Smooth muscle cell (in vitro differentiated cells): ENCODE results near the gene ARID5B. TPM values are rescaled to one million over a fixed set of nuclear protein-coding genes. Genes with fewer than 3 reads are reported as not detected.
A peak's percentile ranks its signal among the peaks of the same experiment; 100 is the strongest.

Experiments
- DNase-seq: peaks from one replicate; lab custom pipeline; 2025; ENCODE audit not compliant: unreplicated experiment; lab: John Stamatoyannopoulos, UW
- H2AFZ ChIP-seq: fragments of 200-600 bp; sonication (generic); 2 replicates; pipeline ENCODE4 v1.6.0; 2016; ENCODE audit warnings: antibody characterized with exemption, low read depth, mild to moderate bottlenecking
- H3F3A ChIP-seq: fragments of 200-600 bp; sonication (generic); 2 replicates; pipeline ENCODE4 v1.6.0; 2017; ENCODE audit warnings: antibody characterized with exemption, low read depth
- H3K27ac ChIP-seq: fragments of 200-600 bp; sonication (generic); 2 replicates; pipeline ENCODE4 v1.5.1; 2016; ENCODE audit warnings: low read depth, mild to moderate bottlenecking
- H3K27me3 ChIP-seq: fragments of 200-600 bp; sonication (generic); 2 replicates; pipeline ENCODE4 v1.6.1; 2016; ENCODE audit warnings: low read depth, mild to moderate bottlenecking
- H3K36me3 ChIP-seq: fragments of 200-600 bp; sonication (generic); 2 replicates; pipeline ENCODE4 v1.5.1; 2016; ENCODE audit warnings: low read depth
- H3K4me1 ChIP-seq: fragments of 200-600 bp; sonication (generic); 2 replicates; pipeline ENCODE4 v1.5.1; 2016; ENCODE audit warnings: low read depth
- H3K4me2 ChIP-seq: fragments of 200-600 bp; sonication (generic); 2 replicates; pipeline ENCODE4 v1.6.0; 2016; ENCODE audit warnings: mild to moderate bottlenecking
- H3K4me3 ChIP-seq: fragments of 200-600 bp; sonication (generic); 2 replicates; pipeline ENCODE4 v1.5.1; 2016; ENCODE audit warnings: mild to moderate bottlenecking
- H3K79me2 ChIP-seq: fragments of 200-600 bp; sonication (generic); 2 replicates; pipeline ENCODE4 v1.6.0; 2016; ENCODE audit warnings: low read depth, mild to moderate bottlenecking
- H3K9ac ChIP-seq: fragments of 200-600 bp; sonication (generic); 2 replicates; pipeline ENCODE4 v1.6.0; 2016; ENCODE audit warnings: low read depth
- H3K9me3 ChIP-seq: fragments of 200-600 bp; sonication (generic); replicated peaks from 2 replicates; pipeline ENCODE4 v1.5.1; 2016; ENCODE audit warnings: low read depth
- H4K20me1 ChIP-seq: fragments of 200-600 bp; sonication (generic); 2 replicates; pipeline ENCODE4 v1.6.0; 2016; ENCODE audit warnings: low read depth
- CTCF ChIP-seq: fragments of 200-600 bp; sonication (generic); IDR thresholded peaks from 2 replicates; pipeline ENCODE4 v1.5.1; 2017; ENCODE audit warnings: borderline replicate concordance, mild to moderate bottlenecking, antibody characterized with exemption; ENCODE audit not compliant: insufficient read depth, poor library complexity, severe bottlenecking
- WGBS: methylation state at CpG from one replicate; pipeline ENCODE4 v1.1.7; 2016; ENCODE audit warnings: low lambda C conversion rate; 5-methylcytosine and 5-hydroxymethylcytosine counted together
- polyA plus RNA-seq: library from polyadenylated mRNA; unstranded; fragments of >200 nt; fragmentation: Nextera tagmentation; extraction: Ambion mirVana; gene quantifications from 2 replicates; pipeline ENCODE4 v1.2.1, GENCODE V29; 2016
- total RNA-seq: library from RNA; depleted of rRNA; stranded (reverse); fragments of >200 nt; gene quantifications from 2 replicates; pipeline ENCODE4 v1.2.3, GENCODE V29; 2014

ARID5B gene
- total and polyA plus RNA-seq, 2 experiments from 2014 or later: 49.0 to 67.6 TPM

- Histone ChIP-seq H3K4me3 (peak overlapping the region; percentile 12), H3K9ac (peak overlapping the region; percentile 64)
Measured at GRCh38 chr10:61937631-61938351, 36.3 kb downstream of the ARID5B start.

GRCh38 chr10:61939902-61940301 lies 38.4 kb downstream of the ARID5B start:
- Histone ChIP-seq H2AFZ (no peak overlapping the region), H3K27me3 (no peaks in the 10 kb centered on the region), H3K4me3 (no peak overlapping the region), H3K9ac (peak overlapping the region; percentile 20), H3K4me2 (peak overlapping the region; percentile 75), H3K36me3 (no peaks in the 10 kb centered on the region), H3K79me2 (peaks cover 53% of the 10 kb centered on the region), H3K9me3 (no peaks in the 10 kb centered on the region), H3K4me1 (peaks cover 53% of the 10 kb centered on the region), H3K27ac (peak overlapping the region; percentile 96), H4K20me1 (peaks cover 26% of the 10 kb centered on the region), H3F3A (peaks cover 52% of the 10 kb centered on the region)
- 82% methylated on average over 3 of the region's 3 CpGs for whole genome bisulfite sequencing
- TF ChIP-seq CTCF: no peak
- DNase-seq: no peak

More at GRCh38 chr10:61937631-61938351, 36.3 kb downstream of the ARID5B start:
- H3K27me3 ChIP-seq: no peaks in the 10 kb centered on the region
- H3K79me2 ChIP-seq: peaks cover 42% of the 10 kb centered on the region
- no peaks in the 10 kb centered on the region for H3K9me3 ChIP-seq
- H3K4me2 ChIP-seq: peak overlapping the region; percentile 75
- no peaks in the 10 kb centered on the region for H3K36me3 ChIP-seq
- peaks cover 38% of the 10 kb centered on the region for H3K4me1 ChIP-seq
- no peak for DNase-seq
- H2AFZ ChIP-seq: no peak overlapping the region
- 32% methylated on average over 1 of the region's 1 CpG for WGBS
- peak overlapping the region; percentile 96 for H3K27ac ChIP-seq
- H3F3A ChIP-seq: peaks cover 55% of the 10 kb centered on the region
- peaks cover 17% of the 10 kb centered on the region for H4K20me1 ChIP-seq
- TF ChIP-seq CTCF: no peak

- H3K4me1 ChIP-seq: peaks cover 48% of the 10 kb centered on the region
- peak overlapping the region; percentile 1 for H3K27ac ChIP-seq
- no peaks in the 10 kb centered on the region for H3K36me3 ChIP-seq
- H3K79me2 ChIP-seq: peaks cover 48% of the 10 kb centered on the region
- H3K27me3 ChIP-seq: no peaks in the 10 kb centered on the region
- DNase-seq: no peak
- WGBS: 86% methylated on average over 4 of the region's 4 CpGs
- H2AFZ ChIP-seq: no peak overlapping the region
- TF ChIP-seq CTCF: no peak
- H3K9ac ChIP-seq: no peak overlapping the region
- peaks cover 30% of the 10 kb centered on the region for H4K20me1 ChIP-seq
- peaks cover 48% of the 10 kb centered on the region for H3F3A ChIP-seq
- no peaks in the 10 kb centered on the region for H3K9me3 ChIP-seq
- no peak overlapping the region for H3K4me3 ChIP-seq
- H3K4me2 ChIP-seq: no peak overlapping the region
Measured at GRCh38 chr10:61941202-61941681, 39.7 kb downstream of the ARID5B start.
